GM12801 (cell line): ENCODE measurements around the gene BABAM2.

Experiments
- CTCF ChIP-seq: IDR thresholded peaks from one replicate; pipeline ENCODE4 v1.5.1; 2011; ENCODE audit warnings: control low read depth; ENCODE audit not compliant: insufficient read length; ENCODE audit errors: extremely low read depth

Gene BABAM2

GRCh38 chr2:28148000-28148399, 257.5 kb downstream of the BABAM2 start:
- TF ChIP-seq CTCF = no peak

GRCh38 chr2:28148566-28148965, 258.0 kb downstream of the BABAM2 start:
- TF ChIP-seq CTCF = no peak

- no peak for TF ChIP-seq CTCF
Observed at GRCh38 chr2:28150236-28150915, 259.8 kb downstream of the BABAM2 start.

GRCh38 chr2:28150994-28151393, 260.5 kb downstream of the BABAM2 start:
- TF ChIP-seq CTCF = no peak

- no peak for TF ChIP-seq CTCF
Observed at GRCh38 chr2:28152585-28153280, 262.2 kb downstream of the BABAM2 start.

- no peak for TF ChIP-seq CTCF
Observed at GRCh38 chr2:28153851-28154250, 263.3 kb downstream of the BABAM2 start.

GRCh38 chr2:28155086-28155485, 264.6 kb downstream of the BABAM2 start:
- no peak for TF ChIP-seq CTCF
